PC-3 (cell line): Measurements from ENCODE around the gene TGFB2.

Experiments used
- CTCF ChIP-seq: fragments of 300-600 bp; sonication (generic); conservative IDR thresholded peaks from 2 replicates; pipeline ENCODE4 v1.5.1; 2017; ENCODE audit warnings: antibody characterized with exemption, low read depth, mild to moderate bottlenecking, low read length
- EZH2phosphoT487 ChIP-seq: fragments of 300-600 bp; sonication (generic); IDR thresholded peaks from 2 replicates; pipeline ENCODE4 v1.6.1; 2018; ENCODE audit warnings: mild to moderate bottlenecking, antibody characterized with exemption, low read length, borderline replicate concordance

- TF ChIP-seq EZH2phosphoT487: no peak
- TF ChIP-seq CTCF: no peak
These were observed 145.3 kb downstream of the TGFB2 start for GRCh38 chr1:218490406-218490922.
